ENCODE results near the gene SAYSD1.

GRCh38 chr6:39114704-39115599, at the start of gene SAYSD1:
- peak in 1 of 5 experiments; percentile 33 for TF ChIP-seq CTCF (IDR thresholded peaks at IDR 0.05)
- TF ChIP-seq EP300 (IDR thresholded peaks at IDR 0.05): peak in 1 of 2 donors; percentile 83
